ENCODE results near the gene ZFPM1.
"Not testable (repeated sequence)": the region's sequence is repeated elsewhere in the genome, so short reads cannot be mapped to it uniquely, and the experiment has no call there.

The ZFPM1 gene

GRCh38 chr16:88484505-88485365 lies 31.7 kb downstream of the ZFPM1 start:
- H4K20me1 ChIP-seq (ENCODE audit: insufficient read depth, low read length), result peaks cover 67% of the 10 kb centered on the region
- no peak overlapping the region for H3K4me3 ChIP-seq (ENCODE audit: low read length)
- no peaks in the 10 kb centered on the region for H3K9me3 ChIP-seq (ENCODE audit: insufficient read depth, low read length)
- no peak overlapping the region for H3K27ac ChIP-seq (ENCODE audit: low read length)
- H3K4me1 ChIP-seq (ENCODE audit: low read length), result peaks cover 35% of the 10 kb centered on the region
- H3K9ac ChIP-seq (ENCODE audit: low read length), result no peak overlapping the region
- no peak overlapping the region for H3K4me2 ChIP-seq (ENCODE audit: low read length)
- peaks cover 5% of the 10 kb centered on the region; the same call in 1 of the 2 replicates for H3K27me3 ChIP-seq (ENCODE audit: low read depth, low read length)
- peaks cover 5% of the 10 kb centered on the region; the same call in 1 of the 2 replicates for H3K79me2 ChIP-seq (ENCODE audit: low read length)
- H3K36me3 ChIP-seq (replicated peaks; ENCODE audit: low read depth, low read length), result peaks cover 3% of the 10 kb centered on the region
- H2AFZ ChIP-seq (ENCODE audit: low read depth, low read length), result no peak overlapping the region
- no peak for TF ChIP-seq EZH2phosphoT487 (IDR thresholded peaks at IDR 0.05; ENCODE audit: low read depth)
- TF ChIP-seq, protein P1, sequence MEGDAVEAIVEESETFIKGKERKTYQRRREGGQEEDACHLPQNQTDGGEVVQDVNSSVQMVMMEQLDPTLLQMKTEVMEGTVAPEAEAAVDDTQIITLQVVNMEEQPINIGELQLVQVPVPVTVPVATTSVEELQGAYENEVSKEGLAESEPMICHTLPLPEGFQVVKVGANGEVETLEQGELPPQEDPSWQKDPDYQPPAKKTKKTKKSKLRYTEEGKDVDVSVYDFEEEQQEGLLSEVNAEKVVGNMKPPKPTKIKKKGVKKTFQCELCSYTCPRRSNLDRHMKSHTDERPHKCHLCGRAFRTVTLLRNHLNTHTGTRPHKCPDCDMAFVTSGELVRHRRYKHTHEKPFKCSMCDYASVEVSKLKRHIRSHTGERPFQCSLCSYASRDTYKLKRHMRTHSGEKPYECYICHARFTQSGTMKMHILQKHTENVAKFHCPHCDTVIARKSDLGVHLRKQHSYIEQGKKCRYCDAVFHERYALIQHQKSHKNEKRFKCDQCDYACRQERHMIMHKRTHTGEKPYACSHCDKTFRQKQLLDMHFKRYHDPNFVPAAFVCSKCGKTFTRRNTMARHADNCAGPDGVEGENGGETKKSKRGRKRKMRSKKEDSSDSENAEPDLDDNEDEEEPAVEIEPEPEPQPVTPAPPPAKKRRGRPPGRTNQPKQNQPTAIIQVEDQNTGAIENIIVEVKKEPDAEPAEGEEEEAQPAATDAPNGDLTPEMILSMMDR (IDR thresholded peaks at IDR 0.05; ENCODE audit: low read depth, low read length), result no peak

- H3K36me3 ChIP-seq (replicated peaks; ENCODE audit: low read depth, low read length); H3K9me3 ChIP-seq (ENCODE audit: insufficient read depth, low read length); H3K27ac ChIP-seq (ENCODE audit: low read length); H3K27me3 ChIP-seq (ENCODE audit: low read depth, low read length); H2AFZ ChIP-seq (ENCODE audit: low read depth, low read length); H3K79me2 ChIP-seq (ENCODE audit: low read length); H3K4me2 ChIP-seq (ENCODE audit: low read length); H3K9ac ChIP-seq (ENCODE audit: low read length); H3K4me3 ChIP-seq (ENCODE audit: low read length): not testable (repeated sequence)
- peaks cover 61% of the 10 kb centered on the region for H4K20me1 ChIP-seq (ENCODE audit: insufficient read depth, low read length)
- peaks cover 29% of the 10 kb centered on the region for H3K4me1 ChIP-seq (ENCODE audit: low read length)
These were observed 32.3 kb downstream of the ZFPM1 start for GRCh38 chr16:88485366-88485741.

GRCh38 chr16:88486398-88487123 lies 33.5 kb downstream of the ZFPM1 start:
- no peak overlapping the region for H2AFZ ChIP-seq (ENCODE audit: low read depth, low read length)
- H3K4me1 ChIP-seq (ENCODE audit: low read length), result peaks cover 17% of the 10 kb centered on the region
- no peak overlapping the region for H3K4me2 ChIP-seq (ENCODE audit: low read length)
- no peaks in the 10 kb centered on the region for H3K27me3 ChIP-seq (ENCODE audit: low read depth, low read length)
- H3K9ac ChIP-seq (ENCODE audit: low read length), result no peak overlapping the region
- peaks cover 3% of the 10 kb centered on the region for H3K36me3 ChIP-seq (replicated peaks; ENCODE audit: low read depth, low read length)
- H3K4me3 ChIP-seq (ENCODE audit: low read length), result no peak overlapping the region
- 0 out of 2 replicates have a peak, but pooled peaks cover 3% of the 10 kb centered on the region for H3K79me2 ChIP-seq (ENCODE audit: low read length)
- TF ChIP-seq, protein P1 (IDR thresholded peaks at IDR 0.05; ENCODE audit: low read depth, low read length), result no peak
- no peak for TF ChIP-seq EZH2phosphoT487 (IDR thresholded peaks at IDR 0.05; ENCODE audit: low read depth)
- peaks cover 57% of the 10 kb centered on the region for H4K20me1 ChIP-seq (ENCODE audit: insufficient read depth, low read length)
- no peak overlapping the region for H3K27ac ChIP-seq (ENCODE audit: low read length)
- H3K9me3 ChIP-seq (ENCODE audit: insufficient read depth, low read length), result no peaks in the 10 kb centered on the region

GRCh38 chr16:88487124-88487432 lies 34.0 kb downstream of the ZFPM1 start:
- Histone ChIP-seq H3K4me3 (ENCODE audit: low read length) (no peak overlapping the region), H3K4me1 (ENCODE audit: low read length) (peaks cover 12% of the 10 kb centered on the region), H2AFZ (ENCODE audit: low read depth, low read length) (no peak overlapping the region), H3K27me3 (ENCODE audit: low read depth, low read length) (no peaks in the 10 kb centered on the region), H3K9me3 (ENCODE audit: insufficient read depth, low read length) (no peaks in the 10 kb centered on the region), H3K4me2 (ENCODE audit: low read length) (no peak overlapping the region), H4K20me1 (ENCODE audit: insufficient read depth, low read length) (peaks cover 54% of the 10 kb centered on the region), H3K79me2 (ENCODE audit: low read length) (no peaks in the 10 kb centered on the region), H3K27ac (ENCODE audit: low read length) (no peak overlapping the region), H3K9ac (ENCODE audit: low read length) (no peak overlapping the region), H3K36me3 (replicated peaks; ENCODE audit: low read depth, low read length) (peaks cover 3% of the 10 kb centered on the region)
- TF ChIP-seq EZH2phosphoT487 (IDR thresholded peaks at IDR 0.05; ENCODE audit: low read depth), result no peak
- TF ChIP-seq, protein P1 (IDR thresholded peaks at IDR 0.05; ENCODE audit: low read depth, low read length), result no peak

All from OCI-LY3 (cell line).